HG03108 (cell line): ENCODE data around the gene SMIM24.

ENCODE experiments used
- ATAC-seq: cut with Tn5 transposase; IDR thresholded peaks from one replicate; pipeline ENCODE4 v1.9.1; 2021; ENCODE audit warnings: moderate library complexity; ENCODE audit not compliant: unreplicated experiment

The SMIM24 gene

GRCh38 chr19:3499738-3500428 is 19.6 kb upstream of the SMIM24 start:
- no peak for ATAC-seq

- ATAC-seq: no peak
These were observed 17.6 kb upstream of the SMIM24 start for GRCh38 chr19:3497757-3498520.

- no peak for ATAC-seq
These were observed 16.3 kb upstream of the SMIM24 start for GRCh38 chr19:3496392-3497273.

- no peak for ATAC-seq
These were observed 14.2 kb upstream of the SMIM24 start for GRCh38 chr19:3494559-3494958.

GRCh38 chr19:3494051-3494450 is 13.7 kb upstream of the SMIM24 start:
- ATAC-seq: no peak

GRCh38 chr19:3493651-3494050 is 13.3 kb upstream of the SMIM24 start:
- no peak for ATAC-seq

GRCh38 chr19:3492919-3493318 is 12.6 kb upstream of the SMIM24 start:
- no peak for ATAC-seq

GRCh38 chr19:3492131-3492839 is 12.0 kb upstream of the SMIM24 start:
- no peak for ATAC-seq

- no peak for ATAC-seq
These were observed 11.2 kb upstream of the SMIM24 start for GRCh38 chr19:3491396-3492119.

GRCh38 chr19:3483226-3483628 is 2.9 kb upstream of the SMIM24 start, which contains the start of gene SMIM44:
SMIM44 (minus strand) TSS chr19:3483441; CDS start chr19:3483403, 38 bp downstream.
- no peak for ATAC-seq

- no peak for ATAC-seq
These were observed 2.3 kb upstream of the SMIM24 start for GRCh38 chr19:3482507-3483225.

- ATAC-seq: no peak
These were observed 1.1 kb upstream of the SMIM24 start for GRCh38 chr19:3481241-3482090.

GRCh38 chr19:3479834-3480215 is 500 bp downstream of the SMIM24 start:
- ATAC-seq: no peak

- ATAC-seq: no peak
These were observed 1.0 kb downstream of the SMIM24 start for GRCh38 chr19:3479177-3479833.

- ATAC-seq: no peak
These were observed 1.7 kb downstream of the SMIM24 start for GRCh38 chr19:3478409-3479176.

- ATAC-seq: no peak
These were observed 2.4 kb downstream of the SMIM24 start for GRCh38 chr19:3477951-3478350.

- no peak for ATAC-seq
These were observed 2.8 kb downstream of the SMIM24 start for GRCh38 chr19:3477506-3477905.
